ENCODE data around the gene ASIC1.

- TF ChIP-seq CTCF (IDR thresholded peaks at IDR 0.05) (no peak), POLR2AphosphoS5 (IDR thresholded peaks at IDR 0.05) (no peak), POLR2A (IDR thresholded peaks at IDR 0.05) (no peak), EP300 (IDR thresholded peaks at IDR 0.05; ENCODE audit: low read depth) (no peak)
Observed at GRCh38 chr12:50047693-50048250, 9.6 kb upstream of the ASIC1 start.
